ENCODE results near the gene GPX3.

GPX3 gene

GRCh38 chr5:151034422-151035379 lies 14.3 kb downstream of the GPX3 start:
- DNase-seq, result no peak

GRCh38 chr5:151036556-151036955 lies 16.2 kb downstream of the GPX3 start:
- DNase-seq, result no peak

- no peak for DNase-seq
Measured at GRCh38 chr5:151037561-151038411, 17.4 kb downstream of the GPX3 start.

- DNase-seq, result no peak
Measured at GRCh38 chr5:151038412-151038745, 18.0 kb downstream of the GPX3 start.

- DNase-seq, result no peak
Measured at GRCh38 chr5:151038801-151039238, 18.4 kb downstream of the GPX3 start.

- DNase-seq, result no peak
Measured at GRCh38 chr5:151039665-151040064, 19.3 kb downstream of the GPX3 start.

- DNase-seq, result peak; percentile 54
Measured at GRCh38 chr5:151040211-151040747, 19.9 kb downstream of the GPX3 start.

- DNase-seq, result no peak
Measured at GRCh38 chr5:151041577-151042268, 21.3 kb downstream of the GPX3 start.

GRCh38 chr5:151042453-151043093 lies 22.2 kb downstream of the GPX3 start:
- DNase-seq, result no peak

- no peak for DNase-seq
Measured at GRCh38 chr5:151047814-151048425, 27.5 kb downstream of the GPX3 start.

- no peak for DNase-seq
Measured at GRCh38 chr5:151048526-151048925, 28.1 kb downstream of the GPX3 start.

GRCh38 chr5:151051066-151051930 lies 30.9 kb downstream of the GPX3 start:
- peak; percentile 77 for DNase-seq

- DNase-seq, result no peak
Measured at GRCh38 chr5:151051931-151052608, 31.7 kb downstream of the GPX3 start.

- no peak for DNase-seq
Measured at GRCh38 chr5:151052836-151053235, 32.4 kb downstream of the GPX3 start.

- DNase-seq, result peak; percentile 64
Measured at GRCh38 chr5:151053796-151054462, 33.5 kb downstream of the GPX3 start.

- no peak for DNase-seq
Measured at GRCh38 chr5:151054709-151055108, 34.3 kb downstream of the GPX3 start.

GRCh38 chr5:151055336-151055735 lies 34.9 kb downstream of the GPX3 start:
- no peak for DNase-seq

- DNase-seq, result peak; percentile 95
Measured at GRCh38 chr5:151056379-151057325, 36.3 kb downstream of the GPX3 start.
